Muscle of back (tissue), 11 donors: ENCODE measurements around the gene ENOX1. TPM values are rescaled to one million over a fixed set of nuclear protein-coding genes. Genes with fewer than 3 reads are reported as not detected.

Experiments used
- DNase-seq, 3 donors: peaks; one replicate each; pipeline versions ENCODE4 v3.0.0 to v3.0.0-alpha.2; 2013
- polyA plus RNA-seq, 10 donors: library from polyadenylated mRNA; unstranded; fragments of 120-200 nt; gene quantifications; one replicate each; pipeline ENCODE4 v1.2.1, GENCODE V29; 2013; ENCODE audit not compliant: insufficient read length in 10 of 10

The ENOX1 gene
- polyA plus RNA-seq, 10 donors: 9.1 to 12.6 (median 11.4) TPM

GRCh38 chr13:43316281-43316680, 470.5 kb downstream of the ENOX1 start:
- DNase-seq: no peak

GRCh38 chr13:43315522-43315921, 471.2 kb downstream of the ENOX1 start:
- DNase-seq: peak in 2 of 3 donors; percentile 45 to 86

- DNase-seq: no peak
These were observed 477.5 kb downstream of the ENOX1 start for GRCh38 chr13:43309311-43309710.

GRCh38 chr13:43307921-43308433, 478.8 kb downstream of the ENOX1 start:
- peak; percentile 79 to 89 (median 86) for DNase-seq

- no peak for DNase-seq
These were observed 479.4 kb downstream of the ENOX1 start for GRCh38 chr13:43307221-43307920.

- DNase-seq: no peak
These were observed 480.4 kb downstream of the ENOX1 start for GRCh38 chr13:43306372-43306771.

- no peak for DNase-seq
These were observed 481.4 kb downstream of the ENOX1 start for GRCh38 chr13:43305416-43305815.

GRCh38 chr13:43304945-43305344, 481.8 kb downstream of the ENOX1 start:
- no peak for DNase-seq

- DNase-seq: no peak
These were observed 482.3 kb downstream of the ENOX1 start for GRCh38 chr13:43304449-43304848.

GRCh38 chr13:43303033-43303729, 483.6 kb downstream of the ENOX1 start:
- DNase-seq: peak; percentile 64 to 89 (median 75)

GRCh38 chr13:43301346-43301969, 485.3 kb downstream of the ENOX1 start:
- peak in 2 of 3 donors; percentile 71 to 78 for DNase-seq

- no peak for DNase-seq
These were observed 485.9 kb downstream of the ENOX1 start for GRCh38 chr13:43300865-43301264.

GRCh38 chr13:43299374-43299773, 487.4 kb downstream of the ENOX1 start:
- DNase-seq: no peak

- DNase-seq: no peak
These were observed 488.0 kb downstream of the ENOX1 start for GRCh38 chr13:43298816-43299215.

- no peak for DNase-seq
These were observed 488.6 kb downstream of the ENOX1 start for GRCh38 chr13:43297967-43298678.

- peak; percentile 50 to 85 (median 72) for DNase-seq
These were observed 490.8 kb downstream of the ENOX1 start for GRCh38 chr13:43295825-43296564.

GRCh38 chr13:43295321-43295720, 491.5 kb downstream of the ENOX1 start:
- DNase-seq: peak in 1 of 3 donors; percentile 69

- no peak for DNase-seq
These were observed 492.4 kb downstream of the ENOX1 start for GRCh38 chr13:43294412-43294811.

- no peak for DNase-seq
These were observed 492.8 kb downstream of the ENOX1 start for GRCh38 chr13:43293986-43294385.

- no peak for DNase-seq
These were observed 493.2 kb downstream of the ENOX1 start for GRCh38 chr13:43293561-43293960.

- no peak for DNase-seq
These were observed 493.8 kb downstream of the ENOX1 start for GRCh38 chr13:43293008-43293407.
